AG09309 (cell line): ENCODE results near the gene PODXL.

Source experiments
- DNase-seq: peaks from one replicate; pipeline ENCODE4 v3.0.0-alpha.2; 2010; ENCODE audit warnings: low read depth
- H3K4me3 ChIP-seq: 2 replicates; pipeline ENCODE4 v1.5.1; 2011; ENCODE audit warnings: mild to moderate bottlenecking, low read depth, low read length, moderate library complexity; ENCODE audit not compliant: control insufficient read depth
- CTCF ChIP-seq: IDR thresholded peaks from 2 replicates; pipeline ENCODE4 v1.5.1; 2011; ENCODE audit warnings: mild to moderate bottlenecking, low read depth, low read length, inconsistent platforms; ENCODE audit not compliant: insufficient read depth, control insufficient read depth; ENCODE audit errors: missing control alignments

PODXL gene

DNA sequence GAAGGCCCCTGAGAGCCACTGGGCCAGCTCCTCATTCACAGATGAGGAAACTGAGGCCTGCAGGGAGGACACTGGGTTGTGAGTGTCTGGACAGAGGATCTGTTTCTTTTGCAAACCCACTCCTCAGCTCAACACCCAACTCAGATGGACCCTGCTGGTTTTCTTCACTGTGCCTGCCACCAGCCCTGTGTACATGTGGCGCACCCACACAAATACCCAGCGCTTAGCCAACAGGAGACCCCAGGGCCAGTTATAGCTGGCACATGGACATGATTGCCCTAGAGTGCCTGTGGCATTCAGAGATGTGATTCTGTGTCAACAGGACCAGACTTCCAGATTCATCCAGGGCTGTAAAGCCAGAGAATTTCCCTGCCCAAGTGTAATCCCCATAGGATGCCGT lies 12.4 kb downstream of the PODXL start:
- no peak for DNase-seq
- no peak for TF ChIP-seq CTCF
- H3K4me3 ChIP-seq, result no peak overlapping the region

DNA sequence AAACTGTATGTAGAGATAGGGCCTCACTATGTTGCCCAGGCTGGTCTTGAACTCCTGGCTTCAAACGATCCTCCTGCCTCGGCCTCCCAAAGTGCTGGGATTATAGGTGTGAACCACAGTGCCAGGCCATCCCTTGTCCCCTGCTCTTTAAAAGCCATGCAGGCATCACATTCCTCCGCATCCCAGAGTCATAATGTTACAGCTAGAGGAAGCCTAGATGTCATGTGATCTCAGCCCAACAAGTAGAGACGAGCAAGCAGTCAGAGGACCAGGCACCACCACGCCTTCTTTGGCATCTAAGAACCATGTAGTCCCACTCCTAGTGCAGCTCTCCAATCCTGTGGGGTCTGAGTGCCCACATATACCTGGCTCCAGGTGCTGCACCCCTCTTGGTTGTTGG lies 13.1 kb downstream of the PODXL start:
- DNase-seq, result no peak
- H3K4me3 ChIP-seq, result no peak overlapping the region
- TF ChIP-seq CTCF, result no peak

DNA sequence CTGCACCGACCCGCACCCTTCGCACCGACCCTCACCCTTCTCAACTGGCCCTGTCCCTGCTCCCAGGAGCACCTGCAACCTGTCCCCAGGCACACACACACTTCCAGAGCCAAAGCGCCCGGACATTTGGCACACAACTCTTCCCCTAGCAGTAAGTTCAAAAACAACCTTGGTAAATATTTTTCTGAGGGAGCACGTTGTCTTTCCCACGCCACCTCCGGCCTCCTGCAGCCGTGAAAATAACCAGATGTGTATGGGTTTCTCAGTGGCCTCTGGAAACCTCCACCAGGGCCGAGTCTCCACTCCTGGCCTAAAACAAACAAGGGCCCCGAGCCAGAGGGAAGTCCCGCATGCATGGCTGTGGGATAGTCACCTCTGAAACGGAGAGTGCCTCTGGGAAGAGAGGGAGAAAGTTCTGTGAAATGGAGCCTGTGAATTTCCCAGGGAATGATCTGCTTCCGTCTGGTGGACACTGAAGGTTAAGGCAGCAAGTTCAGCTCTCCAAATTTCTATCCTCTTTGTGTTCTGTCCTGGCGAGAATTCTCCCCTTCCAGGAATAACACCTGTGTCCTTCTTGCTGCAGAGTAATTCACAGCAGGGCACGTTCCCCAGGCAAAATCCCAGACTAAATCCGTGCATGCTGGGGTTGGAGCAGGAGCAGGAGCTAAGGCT lies 15.8 kb downstream of the PODXL start:
- no peak for DNase-seq
- no peak overlapping the region for H3K4me3 ChIP-seq
- TF ChIP-seq CTCF, result no peak

- DNase-seq, result no peak
- no peak overlapping the region for H3K4me3 ChIP-seq
- TF ChIP-seq CTCF, result no peak
Measured at GRCh38 chr7:131538813-131539179, 17.6 kb downstream of the PODXL start.

DNA sequence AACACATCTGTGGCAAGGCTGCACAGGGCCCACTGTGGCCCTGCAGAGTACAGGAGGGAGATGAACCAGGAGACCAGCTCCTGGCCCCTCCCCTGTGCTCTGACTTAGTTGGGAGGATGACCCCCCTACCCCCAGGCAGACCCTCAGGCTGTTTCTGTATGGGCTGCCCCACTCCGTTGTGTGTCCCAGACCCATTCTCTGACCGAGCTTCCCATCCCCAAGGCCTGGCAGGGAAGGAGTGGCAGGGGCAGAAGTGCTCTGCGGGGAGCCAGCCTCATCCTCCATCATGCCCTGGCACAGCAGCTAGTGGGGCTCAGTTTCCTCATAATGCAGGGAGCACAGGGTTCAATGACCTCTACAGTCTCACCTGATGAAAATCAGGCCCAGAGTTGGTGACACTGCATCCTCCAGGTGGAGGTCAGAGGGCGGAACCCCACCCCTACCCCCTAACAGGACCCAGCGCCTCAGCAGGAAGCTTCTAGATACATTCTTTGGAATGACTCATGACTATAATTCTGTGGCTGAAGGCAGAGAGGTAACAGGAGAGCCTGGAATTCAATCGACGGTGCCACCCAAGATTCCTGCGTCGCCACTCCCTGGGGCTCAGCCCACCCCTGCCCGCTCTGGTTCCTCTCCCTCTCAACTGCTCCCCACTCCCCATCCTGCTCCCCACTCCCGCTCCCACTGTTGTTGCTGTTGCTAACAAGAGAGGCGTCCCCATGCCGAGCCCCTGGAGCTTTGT lies 18.2 kb downstream of the PODXL start:
- no peak for DNase-seq
- no peak for TF ChIP-seq CTCF
- no peak overlapping the region for H3K4me3 ChIP-seq

- H3K4me3 ChIP-seq, result no peak overlapping the region
- no peak for TF ChIP-seq CTCF
- DNase-seq, result no peak
Measured at GRCh38 chr7:131537571-131537978, 18.9 kb downstream of the PODXL start.
